ENCODE results near the gene MCTP2. TPM values are rescaled to one million over a fixed set of nuclear protein-coding genes. Genes with fewer than 3 reads are reported as not detected.

Gene MCTP2
- polyA plus RNA-seq, 1 experiment: 9.5 TPM

GRCh38 chr15:94367726-94368535 is 136.6 kb downstream of the MCTP2 start:
- POLR2A ChIA-PET: no interaction called here
- Histone ChIP-seq H3K36me3 (ENCODE audit: control insufficient read depth, insufficient read depth, low read length) (no peaks in the 10 kb centered on the region), H3K4me3 (ENCODE audit: low read depth, low read length) (no peak overlapping the region), H3K27me3 (ENCODE audit: control insufficient read depth, insufficient read depth, low read length) (no peaks in the 10 kb centered on the region)
- CTCF ChIA-PET: no interaction called here
- TF ChIP-seq CTCF (IDR thresholded peaks at IDR 0.05; ENCODE audit: insufficient read depth, low read depth, low read length): no peak
- no peak for DNase-seq (ENCODE audit: low read depth)

GRCh38 chr15:94370206-94370935 is 139.0 kb downstream of the MCTP2 start:
- Histone ChIP-seq H3K27me3 (ENCODE audit: control insufficient read depth, insufficient read depth, low read length) (no peaks in the 10 kb centered on the region), H3K36me3 (ENCODE audit: control insufficient read depth, insufficient read depth, low read length) (no peaks in the 10 kb centered on the region), H3K4me3 (ENCODE audit: low read depth, low read length) (no peak overlapping the region)
- TF ChIP-seq CTCF (IDR thresholded peaks at IDR 0.05; ENCODE audit: insufficient read depth, low read depth, low read length): no peak
- DNase-seq (ENCODE audit: low read depth): no peak
- CTCF ChIA-PET: no interaction called here
- POLR2A ChIA-PET: no interaction called here

GRCh38 chr15:94370936-94371285 is 139.6 kb downstream of the MCTP2 start:
- Histone ChIP-seq H3K27me3 (ENCODE audit: control insufficient read depth, insufficient read depth, low read length) (no peaks in the 10 kb centered on the region), H3K36me3 (ENCODE audit: control insufficient read depth, insufficient read depth, low read length) (no peaks in the 10 kb centered on the region), H3K4me3 (ENCODE audit: low read depth, low read length) (no peak overlapping the region)
- DNase-seq (ENCODE audit: low read depth): no peak
- CTCF ChIA-PET: no interaction called here
- no peak for TF ChIP-seq CTCF (IDR thresholded peaks at IDR 0.05; ENCODE audit: insufficient read depth, low read depth, low read length)
- POLR2A ChIA-PET: no interaction called here

GRCh38 chr15:94372821-94373220 is 141.5 kb downstream of the MCTP2 start:
- Histone ChIP-seq H3K36me3 (ENCODE audit: control insufficient read depth, insufficient read depth, low read length) (no peaks in the 10 kb centered on the region), H3K27me3 (ENCODE audit: control insufficient read depth, insufficient read depth, low read length) (no peaks in the 10 kb centered on the region), H3K4me3 (ENCODE audit: low read depth, low read length) (no peak overlapping the region)
- no peak for DNase-seq (ENCODE audit: low read depth)
- CTCF ChIA-PET: no interaction called here
- TF ChIP-seq CTCF (IDR thresholded peaks at IDR 0.05; ENCODE audit: insufficient read depth, low read depth, low read length): no peak
- POLR2A ChIA-PET: no interaction called here

GRCh38 chr15:94375997-94376396 is 144.6 kb downstream of the MCTP2 start:
- ChIA-PET POLR2A (no interaction called here), CTCF (interaction anchor here (1.6 to 2.0 kb wide), 2 partner anchors 22 to 212 kb away, joined by 3 to 6 read pairs; no protein-coding TSS in a partner anchor)
- no peak for TF ChIP-seq CTCF (IDR thresholded peaks at IDR 0.05; ENCODE audit: insufficient read depth, low read depth, low read length)
- Histone ChIP-seq H3K27me3 (ENCODE audit: control insufficient read depth, insufficient read depth, low read length) (no peaks in the 10 kb centered on the region), H3K4me3 (ENCODE audit: low read depth, low read length) (no peak overlapping the region), H3K36me3 (ENCODE audit: control insufficient read depth, insufficient read depth, low read length) (no peaks in the 10 kb centered on the region)
- no peak for DNase-seq (ENCODE audit: low read depth)

Data from BJ (cell line).